ENCODE data around the gene ANO4. TPM values are rescaled to one million over a fixed set of nuclear protein-coding genes. Genes with fewer than 3 reads are reported as not detected.

Gene ANO4
- total and polyA plus RNA-seq, 2 of the 8 experiments (the other 6 are each of a cell fraction or from before 2014, with no cell fraction given), result 1.1 to 3.4 TPM

DNA sequence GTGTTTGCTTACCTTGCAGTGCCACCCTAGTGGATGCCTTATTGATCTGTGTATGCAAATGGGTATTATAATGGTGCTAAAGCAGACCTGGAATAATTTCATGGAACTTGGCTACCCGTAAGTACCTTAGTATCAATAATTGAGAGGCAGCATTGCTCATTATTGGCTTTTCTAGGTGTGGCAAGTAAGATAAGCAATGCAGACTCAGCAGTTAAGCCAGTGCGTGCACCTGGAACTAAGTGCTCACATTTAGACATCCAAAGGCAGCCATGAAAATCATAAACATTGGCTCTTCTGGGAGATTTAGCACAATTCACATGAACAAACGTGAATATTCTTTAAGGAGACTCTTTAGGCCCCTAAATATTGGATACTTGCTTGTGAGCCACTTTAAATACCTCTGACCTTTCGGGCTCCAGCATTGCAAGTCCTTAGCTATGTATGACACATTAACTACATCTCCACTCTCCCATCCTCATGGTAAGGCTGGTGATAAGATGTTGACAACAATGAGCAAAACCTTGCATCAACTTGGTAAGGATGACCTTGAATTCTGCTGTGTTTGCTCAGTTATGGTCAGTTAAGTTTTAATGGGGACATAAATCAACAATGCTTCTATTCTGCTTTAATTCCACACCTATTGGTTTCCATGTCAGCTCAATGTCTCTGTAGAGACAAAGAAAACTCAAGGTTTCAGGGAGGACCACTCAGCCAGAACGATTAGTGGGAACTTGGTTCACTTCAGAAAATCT is 303.4 kb downstream of the ANO4 start (continued):
- TF ChIP-seq KDM4A (IDR thresholded peaks at IDR 0.05; ENCODE audit: low read depth, low read length, severe bottlenecking) (no peak), CEBPB (IDR thresholded peaks at IDR 0.05; ENCODE audit: low read depth, low read length) (no peak), CTBP2 (IDR thresholded peaks at IDR 0.05; ENCODE audit: borderline replicate concordance, insufficient read depth, insufficient read length, low read length) (no peak), SIN3A (conservative IDR thresholded peaks at IDR 0.05 in 1 of 2, IDR thresholded peaks at IDR 0.05 in 1 of 2; ENCODE audit: low read depth in 1 of 2, low read length in 2 of 2) (no peak)
- TF ChIP-seq, protein P1, sequence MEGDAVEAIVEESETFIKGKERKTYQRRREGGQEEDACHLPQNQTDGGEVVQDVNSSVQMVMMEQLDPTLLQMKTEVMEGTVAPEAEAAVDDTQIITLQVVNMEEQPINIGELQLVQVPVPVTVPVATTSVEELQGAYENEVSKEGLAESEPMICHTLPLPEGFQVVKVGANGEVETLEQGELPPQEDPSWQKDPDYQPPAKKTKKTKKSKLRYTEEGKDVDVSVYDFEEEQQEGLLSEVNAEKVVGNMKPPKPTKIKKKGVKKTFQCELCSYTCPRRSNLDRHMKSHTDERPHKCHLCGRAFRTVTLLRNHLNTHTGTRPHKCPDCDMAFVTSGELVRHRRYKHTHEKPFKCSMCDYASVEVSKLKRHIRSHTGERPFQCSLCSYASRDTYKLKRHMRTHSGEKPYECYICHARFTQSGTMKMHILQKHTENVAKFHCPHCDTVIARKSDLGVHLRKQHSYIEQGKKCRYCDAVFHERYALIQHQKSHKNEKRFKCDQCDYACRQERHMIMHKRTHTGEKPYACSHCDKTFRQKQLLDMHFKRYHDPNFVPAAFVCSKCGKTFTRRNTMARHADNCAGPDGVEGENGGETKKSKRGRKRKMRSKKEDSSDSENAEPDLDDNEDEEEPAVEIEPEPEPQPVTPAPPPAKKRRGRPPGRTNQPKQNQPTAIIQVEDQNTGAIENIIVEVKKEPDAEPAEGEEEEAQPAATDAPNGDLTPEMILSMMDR (IDR thresholded peaks at IDR 0.05; ENCODE audit: control extremely low read depth in 1 of 3, insufficient read depth in 1 of 3, low read depth in 1 of 3, low read length in 3 of 3), result no peak
